SK-N-DZ (cell line): ENCODE results near the gene FRMD4B.

Experiments
- DNase-seq: peaks from one replicate; pipeline ENCODE4 v3.0.0-alpha.2; 2015; ENCODE audit warnings: low spot score

FRMD4B gene

GRCh38 chr3:69203631-69204314, 182.1 kb downstream of the FRMD4B start:
- no peak for DNase-seq

- no peak for DNase-seq
Measured at GRCh38 chr3:69201658-69202057, 184.2 kb downstream of the FRMD4B start.

GRCh38 chr3:69200384-69201068, 185.4 kb downstream of the FRMD4B start:
- DNase-seq = peak; percentile 26

GRCh38 chr3:69199942-69200341, 185.9 kb downstream of the FRMD4B start:
- no peak for DNase-seq

- no peak for DNase-seq
Measured at GRCh38 chr3:69197922-69198530, 187.9 kb downstream of the FRMD4B start.

- no peak for DNase-seq
Measured at GRCh38 chr3:69197455-69197854, 188.4 kb downstream of the FRMD4B start.

- no peak for DNase-seq
Measured at GRCh38 chr3:69196876-69197275, 189.0 kb downstream of the FRMD4B start.

GRCh38 chr3:69194431-69195165, 191.3 kb downstream of the FRMD4B start:
- no peak for DNase-seq

GRCh38 chr3:69193749-69194148, 192.1 kb downstream of the FRMD4B start:
- DNase-seq = no peak

- DNase-seq = no peak
Measured at GRCh38 chr3:69191516-69191915, 194.4 kb downstream of the FRMD4B start.

- DNase-seq = no peak
Measured at GRCh38 chr3:69189487-69189886, 196.4 kb downstream of the FRMD4B start.

GRCh38 chr3:69186575-69187093, 199.3 kb downstream of the FRMD4B start:
- DNase-seq = no peak

- DNase-seq = no peak
Measured at GRCh38 chr3:69182588-69183316, 203.1 kb downstream of the FRMD4B start.

- no peak for DNase-seq
Measured at GRCh38 chr3:69181592-69182211, 204.2 kb downstream of the FRMD4B start.

GRCh38 chr3:69180869-69181591, 204.9 kb downstream of the FRMD4B start:
- no peak for DNase-seq

GRCh38 chr3:69179740-69180372, 206.0 kb downstream of the FRMD4B start:
- DNase-seq = no peak

GRCh38 chr3:69178838-69179739, 206.8 kb downstream of the FRMD4B start:
- no peak for DNase-seq

GRCh38 chr3:69178082-69178481, 207.8 kb downstream of the FRMD4B start:
- no peak for DNase-seq
